Bronchial epithelial cell (primary cell): Measurements from ENCODE around the gene RASL12. TPM values are rescaled to one million over a fixed set of nuclear protein-coding genes. Genes with fewer than 3 reads are reported as not detected.

Source experiments
- DNase-seq: peaks from one replicate; pipeline ENCODE4 v3.0.0-alpha.2; 2010; ENCODE audit warnings: low read depth
- FAIRE-seq: peaks from 2 replicates; lab custom pipeline; 2011; peaks lifted over from hg19 to GRCh38; lab: Jason Lieb, UNC
- H3K27me3 ChIP-seq: 2 replicates; pipeline ENCODE4 v1.5.1; 2011; ENCODE audit warnings: low read length; ENCODE audit not compliant: control insufficient read depth, insufficient read depth
- H3K36me3 ChIP-seq: 2 replicates; pipeline ENCODE4 v1.5.1; 2011; ENCODE audit warnings: low read length; ENCODE audit not compliant: control insufficient read depth, insufficient read depth
- H3K4me3 ChIP-seq: 2 replicates; pipeline ENCODE4 v1.5.1; 2011; ENCODE audit warnings: mild to moderate bottlenecking, low read depth, low read length, control low read depth
- total RNA-seq: library from RNA; depleted of rRNA; stranded (reverse); fragments of >200 nt; gene quantifications from 2 replicates; pipeline ENCODE4 v1.2.1, GENCODE V29; 2014
- TF ChIP-seq, protein P1 (sequence below): IDR thresholded peaks from 2 replicates; pipeline ENCODE4 v1.5.1; 2011; ENCODE audit warnings: mild to moderate bottlenecking, moderate library complexity, low read length, control low read depth, inconsistent platforms; ENCODE audit not compliant: insufficient read depth, severe bottlenecking

RASL12 gene
- total RNA-seq, 1 donor from 2014 or later, result not detected

DNA sequence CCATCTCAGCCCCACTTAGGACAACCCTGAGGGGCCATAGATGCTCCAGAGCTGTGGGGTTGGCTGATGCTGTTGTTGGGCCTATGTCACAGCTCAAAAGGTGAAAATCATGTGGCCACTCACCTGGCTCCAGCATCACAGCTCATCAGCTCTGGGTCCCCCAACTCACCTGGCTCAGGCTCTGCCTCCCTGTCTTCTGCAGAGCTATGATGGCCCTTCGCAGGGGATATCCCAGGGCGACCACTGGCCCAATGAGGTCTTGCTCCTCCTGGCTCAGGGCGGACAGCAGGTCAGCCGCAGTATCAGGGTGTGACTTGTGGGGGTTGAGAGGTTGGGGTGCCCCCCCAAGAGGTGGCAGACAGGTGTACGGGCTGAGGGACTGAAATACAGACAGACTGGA is 31.5 kb upstream of the RASL12 start:
- Histone ChIP-seq H3K36me3 (peaks cover 16% of the 10 kb centered on the region), H3K4me3 (no peak overlapping the region), H3K27me3 (no peaks in the 10 kb centered on the region)
- TF ChIP-seq, protein P1, sequence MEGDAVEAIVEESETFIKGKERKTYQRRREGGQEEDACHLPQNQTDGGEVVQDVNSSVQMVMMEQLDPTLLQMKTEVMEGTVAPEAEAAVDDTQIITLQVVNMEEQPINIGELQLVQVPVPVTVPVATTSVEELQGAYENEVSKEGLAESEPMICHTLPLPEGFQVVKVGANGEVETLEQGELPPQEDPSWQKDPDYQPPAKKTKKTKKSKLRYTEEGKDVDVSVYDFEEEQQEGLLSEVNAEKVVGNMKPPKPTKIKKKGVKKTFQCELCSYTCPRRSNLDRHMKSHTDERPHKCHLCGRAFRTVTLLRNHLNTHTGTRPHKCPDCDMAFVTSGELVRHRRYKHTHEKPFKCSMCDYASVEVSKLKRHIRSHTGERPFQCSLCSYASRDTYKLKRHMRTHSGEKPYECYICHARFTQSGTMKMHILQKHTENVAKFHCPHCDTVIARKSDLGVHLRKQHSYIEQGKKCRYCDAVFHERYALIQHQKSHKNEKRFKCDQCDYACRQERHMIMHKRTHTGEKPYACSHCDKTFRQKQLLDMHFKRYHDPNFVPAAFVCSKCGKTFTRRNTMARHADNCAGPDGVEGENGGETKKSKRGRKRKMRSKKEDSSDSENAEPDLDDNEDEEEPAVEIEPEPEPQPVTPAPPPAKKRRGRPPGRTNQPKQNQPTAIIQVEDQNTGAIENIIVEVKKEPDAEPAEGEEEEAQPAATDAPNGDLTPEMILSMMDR, result no peak
- FAIRE-seq, result no peak
- DNase-seq, result no peak

DNA sequence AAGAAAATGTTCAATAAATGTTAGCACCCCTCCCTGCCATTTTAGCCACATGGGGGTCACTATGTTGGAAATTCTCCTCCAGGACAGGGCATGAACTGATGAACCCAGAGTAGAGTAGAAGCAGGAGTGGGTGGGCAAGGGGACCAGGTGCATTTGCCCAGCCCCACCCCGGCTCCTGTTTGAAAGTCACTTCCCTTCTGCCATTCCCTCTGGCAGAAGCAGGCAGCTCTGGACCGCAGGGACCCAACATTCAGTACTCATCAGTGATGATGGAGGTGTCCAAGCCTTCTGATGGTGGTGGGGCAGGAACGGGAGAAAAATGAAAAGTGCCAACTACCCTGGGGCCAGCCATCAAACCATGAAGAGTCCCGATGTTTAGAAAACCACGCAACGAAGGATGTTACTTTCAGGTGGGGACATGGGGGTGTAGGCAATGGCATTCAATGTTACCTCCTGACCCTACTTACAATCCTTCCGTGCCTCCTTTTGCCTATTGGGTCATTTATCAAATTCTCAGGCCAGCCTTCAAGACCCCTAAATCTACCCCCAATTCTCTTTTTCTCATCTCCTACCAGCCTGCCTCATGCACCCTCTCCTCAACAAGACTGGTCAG is 30.0 kb upstream of the RASL12 start:
- no peak for DNase-seq
- FAIRE-seq, result peak; percentile 84
- H3K4me3 ChIP-seq, result no peak overlapping the region
- H3K36me3 ChIP-seq, result peaks cover 16% of the 10 kb centered on the region
- TF ChIP-seq, protein P1, result no peak
- no peaks in the 10 kb centered on the region for H3K27me3 ChIP-seq

DNA sequence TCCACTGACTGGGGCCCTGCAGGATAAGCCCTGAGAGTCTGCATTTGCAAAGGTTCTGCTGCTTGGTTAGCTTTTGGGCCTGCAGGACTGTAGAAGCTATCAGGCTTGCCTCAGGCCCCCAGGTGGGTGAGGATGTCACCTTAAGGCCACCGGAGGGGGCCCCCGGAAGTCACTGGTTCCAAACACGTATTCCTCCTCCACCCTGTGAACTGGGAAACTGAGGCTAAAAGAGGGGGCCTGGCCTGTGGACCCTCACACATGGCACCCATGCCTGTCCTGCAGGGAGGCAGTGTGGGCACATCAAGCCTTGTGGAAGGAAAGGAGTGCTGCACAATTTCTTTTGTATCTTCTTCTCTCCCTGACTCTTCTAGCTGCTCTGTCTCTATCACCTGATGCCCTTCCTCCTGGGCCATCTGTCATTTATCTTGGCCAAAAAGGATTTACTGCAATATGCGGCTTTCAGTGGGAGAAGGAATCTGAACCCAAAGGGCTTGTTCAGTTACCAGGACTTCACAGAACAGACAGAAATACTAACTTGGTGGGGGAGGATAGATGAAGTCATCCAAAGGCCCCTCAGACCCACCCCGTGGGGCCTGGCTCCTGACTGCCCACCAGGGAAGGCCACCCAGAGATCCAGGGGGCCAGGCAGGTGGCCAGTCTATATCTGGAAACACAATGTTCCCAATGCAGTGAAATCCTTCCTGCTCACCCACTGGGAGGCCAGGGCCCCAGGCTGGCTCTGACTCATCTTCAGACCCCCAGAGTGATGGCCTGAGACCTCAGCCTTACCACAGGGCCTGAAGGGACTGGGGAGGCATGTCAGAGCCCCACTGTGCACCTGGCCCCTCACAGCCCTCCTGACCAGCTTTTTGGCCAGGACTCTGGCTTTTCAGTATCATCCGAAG is 28.9 kb upstream of the RASL12 start:
- TF ChIP-seq, protein P1, result no peak
- Histone ChIP-seq H3K4me3 (no peak overlapping the region), H3K36me3 (peaks cover 16% of the 10 kb centered on the region), H3K27me3 (no peaks in the 10 kb centered on the region)
- no peak for FAIRE-seq
- DNase-seq, result no peak

DNA sequence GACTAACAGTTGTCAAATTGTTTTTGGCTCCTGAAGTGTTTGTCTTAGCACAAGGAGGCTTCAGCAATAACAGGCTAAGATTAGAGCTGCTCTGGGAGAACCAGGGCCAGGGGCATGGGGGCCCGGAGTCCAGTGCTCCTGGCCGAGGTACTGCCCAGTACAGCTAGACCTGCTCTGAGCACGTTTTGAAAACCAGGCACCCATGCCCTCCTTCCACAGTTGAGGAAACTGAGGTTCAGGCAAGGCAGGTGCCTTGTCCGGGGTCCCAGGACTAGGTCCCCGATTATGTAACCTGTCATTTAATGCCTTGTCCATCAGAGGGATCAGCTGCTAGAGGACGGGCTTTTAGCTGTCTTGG is 27.9 kb upstream of the RASL12 start:
- Histone ChIP-seq H3K36me3 (peaks cover 13% of the 10 kb centered on the region), H3K27me3 (no peaks in the 10 kb centered on the region), H3K4me3 (no peak overlapping the region)
- TF ChIP-seq, protein P1, result no peak
- DNase-seq (no peak), FAIRE-seq (no peak)

DNA sequence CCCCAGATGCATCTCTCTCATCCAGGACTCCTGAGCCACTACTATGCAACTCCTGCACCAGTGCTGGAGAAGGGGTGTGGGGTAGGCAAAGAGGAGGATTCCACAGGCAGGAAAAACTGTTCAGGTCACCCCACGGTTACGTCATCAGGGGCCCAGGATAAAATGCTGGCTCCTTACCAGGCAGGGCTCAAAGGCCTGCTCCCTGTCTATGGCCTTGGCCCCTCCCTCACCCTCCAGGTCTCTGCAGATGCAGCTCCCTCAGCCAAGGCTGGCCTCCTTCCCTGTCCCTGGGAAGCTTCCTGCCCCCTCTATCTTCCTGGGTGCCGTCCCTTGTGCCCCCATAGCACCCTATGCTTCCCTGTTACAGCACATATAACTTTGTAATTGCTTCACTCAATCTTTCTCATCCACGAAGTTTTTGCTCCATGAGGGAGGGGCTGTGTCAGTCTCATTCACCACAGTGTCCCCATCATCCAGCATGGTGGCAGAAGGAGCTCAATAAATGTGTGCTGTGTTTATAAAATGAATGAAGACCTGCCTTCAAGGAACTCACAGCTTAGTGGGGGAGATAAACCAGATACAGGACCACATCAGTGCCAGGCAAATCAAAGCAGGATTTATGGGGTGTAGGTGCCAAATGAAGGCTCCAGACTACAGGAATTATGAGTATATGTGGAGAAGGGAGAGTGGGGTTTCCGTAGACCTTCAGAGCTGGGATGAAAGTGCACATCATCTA is 27.4 kb upstream of the RASL12 start:
- no peak for FAIRE-seq
- TF ChIP-seq, protein P1, result no peak
- H3K36me3 ChIP-seq, result peaks cover 9% of the 10 kb centered on the region
- H3K4me3 ChIP-seq, result no peak overlapping the region
- DNase-seq, result no peak
- H3K27me3 ChIP-seq, result no peaks in the 10 kb centered on the region
